ENCODE results near the gene TMEM171.

DNA sequence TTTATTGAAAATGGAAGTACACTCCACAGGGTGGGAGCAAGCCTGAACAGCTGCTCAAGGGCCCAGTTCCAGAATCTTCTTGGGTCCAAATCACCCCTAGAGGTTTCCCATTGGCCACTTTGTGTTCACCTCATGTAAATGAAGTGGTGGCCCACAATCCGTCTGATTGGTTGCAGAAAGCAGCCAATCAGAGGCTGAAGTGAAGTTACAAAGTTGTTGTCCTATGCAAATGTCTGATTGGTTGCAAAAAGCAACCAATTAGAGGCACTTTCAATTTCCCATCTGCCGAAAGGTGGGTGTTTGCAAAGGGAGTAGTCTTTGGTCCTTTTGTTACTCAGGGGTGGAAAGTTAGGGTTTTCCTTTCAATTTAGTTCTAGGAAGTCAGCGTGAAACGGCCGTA is 8.8 kb downstream of the TMEM171 start:
- TF ChIP-seq, protein P1, sequence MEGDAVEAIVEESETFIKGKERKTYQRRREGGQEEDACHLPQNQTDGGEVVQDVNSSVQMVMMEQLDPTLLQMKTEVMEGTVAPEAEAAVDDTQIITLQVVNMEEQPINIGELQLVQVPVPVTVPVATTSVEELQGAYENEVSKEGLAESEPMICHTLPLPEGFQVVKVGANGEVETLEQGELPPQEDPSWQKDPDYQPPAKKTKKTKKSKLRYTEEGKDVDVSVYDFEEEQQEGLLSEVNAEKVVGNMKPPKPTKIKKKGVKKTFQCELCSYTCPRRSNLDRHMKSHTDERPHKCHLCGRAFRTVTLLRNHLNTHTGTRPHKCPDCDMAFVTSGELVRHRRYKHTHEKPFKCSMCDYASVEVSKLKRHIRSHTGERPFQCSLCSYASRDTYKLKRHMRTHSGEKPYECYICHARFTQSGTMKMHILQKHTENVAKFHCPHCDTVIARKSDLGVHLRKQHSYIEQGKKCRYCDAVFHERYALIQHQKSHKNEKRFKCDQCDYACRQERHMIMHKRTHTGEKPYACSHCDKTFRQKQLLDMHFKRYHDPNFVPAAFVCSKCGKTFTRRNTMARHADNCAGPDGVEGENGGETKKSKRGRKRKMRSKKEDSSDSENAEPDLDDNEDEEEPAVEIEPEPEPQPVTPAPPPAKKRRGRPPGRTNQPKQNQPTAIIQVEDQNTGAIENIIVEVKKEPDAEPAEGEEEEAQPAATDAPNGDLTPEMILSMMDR (IDR thresholded peaks at IDR 0.05) = no peak
- TF ChIP-seq POLR2AphosphoS5 (IDR thresholded peaks at IDR 0.05; ENCODE audit: low read depth, low read length) (no peak), SIN3A (IDR thresholded peaks at IDR 0.05; ENCODE audit: borderline replicate concordance, insufficient read depth, low read depth, low read length) (no peak)
